Esophagus muscularis mucosa (tissue), 4 donors: ENCODE results near the gene KLLN. TPM values are rescaled to one million over a fixed set of nuclear protein-coding genes. Genes with fewer than 3 reads are reported as not detected.

Experiments
- DNase-seq: peaks from one replicate; pipeline ENCODE4 v3.0.0-alpha.2; 2017; ENCODE audit errors: extremely low spot score
- H3K27ac ChIP-seq, 4 donors: fragments of 200-600 bp; sonication (generic); replicated peaks in 1 of 4; 1 replicate in 3 of 4; 2 replicates in 1 of 4; pipeline ENCODE4 v1.5.1; 2016 to 2019; ENCODE audit warnings: mild to moderate bottlenecking in 1 of 4
- H3K27me3 ChIP-seq, 4 donors: fragments of 200-600 bp; sonication (generic); one replicate each; pipeline versions ENCODE4 v1.5.1 to v1.6.0; 2016 to 2019
- H3K36me3 ChIP-seq, 4 donors: fragments of 200-600 bp; sonication (generic); one replicate each; pipeline ENCODE4 v1.5.1; 2016 to 2019
- H3K4me1 ChIP-seq, 4 donors: fragments of 200-600 bp; sonication (generic); one replicate each; pipeline ENCODE4 v1.5.1; 2016 to 2019
- H3K4me3 ChIP-seq, 4 donors: fragments of 200-600 bp; sonication (generic); 1 replicate in 2 of 4; 2 replicates in 2 of 4; pipeline ENCODE4 v1.5.1; 2016 to 2019; ENCODE audit warnings: mild to moderate bottlenecking in 4 of 4, moderate library complexity in 1 of 4
- H3K9me3 ChIP-seq, 4 donors: fragments of 200-600 bp; sonication (generic); 1 replicate in 3 of 4; 2 replicates in 1 of 4; pipeline ENCODE4 v1.5.1; 2016 to 2019
- CTCF ChIP-seq, 3 experiments: fragments of 200-600 bp in 2 of 3; fragments of 450-650 bp in 1 of 3; sonication (generic) in 2 of 3; IDR thresholded peaks; one replicate each; pipeline ENCODE4 v1.5.1; 2017 to 2019; ENCODE audit warnings: antibody characterized with exemption in 3 of 3, mild to moderate bottlenecking in 2 of 3, moderate library complexity in 1 of 3
- EP300 ChIP-seq: sonication (generic); formaldehyde crosslinking; IDR thresholded peaks from one replicate; pipeline ENCODE4 v1.6.1; 2017; ENCODE audit warnings: antibody characterized with exemption
- POLR2A ChIP-seq: fragments of 450-650 bp; IDR thresholded peaks from one replicate; pipeline ENCODE4 v1.6.1; 2017; ENCODE audit warnings: antibody characterized with exemption, moderate library complexity, mild to moderate bottlenecking, low read depth
- POLR2AphosphoS5 ChIP-seq, 2 donors: sonication (generic); formaldehyde crosslinking; IDR thresholded peaks; one replicate each; pipeline ENCODE4 v1.6.1; 2017; ENCODE audit warnings: antibody characterized with exemption in 2 of 2
- WGBS: methylation state at CpG from one replicate; pipeline ENCODE4 v1.1.5; 2018; 5-methylcytosine and 5-hydroxymethylcytosine counted together
- intact Hi-C: fragments of 100-400 bp; cut with DNase I; formaldehyde crosslinking; loops from one replicate; pipeline ENCODE4 v1.15.1; 2023
- total RNA-seq, 4 donors: library from RNA; depleted of rRNA; stranded (reverse); fragments of >200 nt; gene quantifications; one replicate each; pipeline versions ENCODE4 v1.1.0 to v1.2.1, GENCODE V29; 2016

The KLLN gene
- total RNA-seq, 4 donors from 2014 or later, result 0.17 to 0.52 (median 0.39) TPM; not detected in 1

GRCh38 chr10:87819289-87819585 is 44.1 kb downstream of the KLLN start:
- Histone ChIP-seq H3K4me3 (no peak overlapping the region), H3K27me3 (no peaks in the 10 kb centered on the region), H3K9me3 (no peaks in the 10 kb centered on the region), H3K4me1 (peaks cover 16 to 35% (median 33%) of the 10 kb centered on the region in 4 donors), H3K36me3 (no peaks in the 10 kb centered on the region), H3K27ac (no peak overlapping the region)
- WGBS, result 91% methylated on average over 6 of the region's 6 CpGs
- intact Hi-C loops, result loop anchor here (5.0 kb wide), 1 partner anchor 43 kb away; the partner anchor contains the start of genes KLLN and PTEN
- no peak for DNase-seq
- TF ChIP-seq CTCF (IDR thresholded peaks at IDR 0.05) (no peak), POLR2AphosphoS5 (IDR thresholded peaks at IDR 0.05) (no peak), POLR2A (no peak), EP300 (no peak)

DNA sequence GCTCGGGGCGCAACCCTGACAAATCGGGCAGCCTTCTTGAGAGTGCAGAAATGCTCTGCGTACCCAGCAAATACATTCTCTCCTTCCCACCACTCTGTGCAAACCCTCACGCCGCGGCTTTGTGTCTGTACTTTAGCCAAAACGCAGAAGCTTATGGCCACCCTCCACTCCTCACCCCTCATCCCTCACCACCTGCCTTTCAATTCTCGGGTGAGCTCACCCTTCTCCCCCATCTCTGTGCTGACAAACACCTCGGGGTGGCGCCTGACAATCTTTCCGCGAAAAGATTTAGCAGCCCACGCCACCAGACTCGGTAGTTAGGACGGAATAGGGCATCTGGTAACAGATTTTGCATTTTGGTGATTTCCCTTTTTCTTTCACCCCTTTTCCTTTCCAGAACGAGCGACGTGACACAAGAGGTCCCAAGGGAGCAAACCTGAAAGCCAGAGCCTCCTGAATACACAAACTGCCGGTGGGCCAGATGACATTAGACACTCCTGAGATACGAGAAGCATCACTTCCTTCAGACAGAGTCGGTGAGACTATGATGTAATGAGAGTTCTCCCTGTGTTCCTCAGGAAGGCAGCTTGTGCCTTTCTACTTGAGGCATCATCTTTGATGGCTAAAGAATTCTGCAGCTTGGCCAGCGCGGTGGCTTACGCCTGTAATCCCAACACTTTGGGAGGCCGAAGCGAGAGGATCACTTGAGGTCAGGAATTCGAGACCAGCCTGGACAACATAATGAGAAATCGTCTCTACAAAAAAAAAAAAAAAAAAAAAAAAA is 44.6 kb downstream of the KLLN start:
- no peaks in the 10 kb centered on the region for H3K27me3 ChIP-seq
- no peaks in the 10 kb centered on the region for H3K9me3 ChIP-seq
- peak overlapping the region; percentile 67 to 70 (median 69) for H3K4me3 ChIP-seq
- TF ChIP-seq EP300, result no peak
- TF ChIP-seq CTCF (IDR thresholded peaks at IDR 0.05), result no peak
- TF ChIP-seq POLR2AphosphoS5 (IDR thresholded peaks at IDR 0.05), result no peak
- TF ChIP-seq POLR2A, result no peak
- intact Hi-C loops, result loop anchor here (5.0 kb wide), 1 partner anchor 44 kb away; the partner anchor contains the start of genes KLLN and PTEN
- 17% methylated on average over 28 of the region's 29 CpGs for WGBS
- no peak for DNase-seq
- H3K4me1 ChIP-seq, result peaks cover 16 to 35% (median 33%) of the 10 kb centered on the region in 4 donors
- peak overlapping the region; percentile 78 to 86 (median 80) for H3K27ac ChIP-seq
- H3K36me3 ChIP-seq, result no peaks in the 10 kb centered on the region

DNA sequence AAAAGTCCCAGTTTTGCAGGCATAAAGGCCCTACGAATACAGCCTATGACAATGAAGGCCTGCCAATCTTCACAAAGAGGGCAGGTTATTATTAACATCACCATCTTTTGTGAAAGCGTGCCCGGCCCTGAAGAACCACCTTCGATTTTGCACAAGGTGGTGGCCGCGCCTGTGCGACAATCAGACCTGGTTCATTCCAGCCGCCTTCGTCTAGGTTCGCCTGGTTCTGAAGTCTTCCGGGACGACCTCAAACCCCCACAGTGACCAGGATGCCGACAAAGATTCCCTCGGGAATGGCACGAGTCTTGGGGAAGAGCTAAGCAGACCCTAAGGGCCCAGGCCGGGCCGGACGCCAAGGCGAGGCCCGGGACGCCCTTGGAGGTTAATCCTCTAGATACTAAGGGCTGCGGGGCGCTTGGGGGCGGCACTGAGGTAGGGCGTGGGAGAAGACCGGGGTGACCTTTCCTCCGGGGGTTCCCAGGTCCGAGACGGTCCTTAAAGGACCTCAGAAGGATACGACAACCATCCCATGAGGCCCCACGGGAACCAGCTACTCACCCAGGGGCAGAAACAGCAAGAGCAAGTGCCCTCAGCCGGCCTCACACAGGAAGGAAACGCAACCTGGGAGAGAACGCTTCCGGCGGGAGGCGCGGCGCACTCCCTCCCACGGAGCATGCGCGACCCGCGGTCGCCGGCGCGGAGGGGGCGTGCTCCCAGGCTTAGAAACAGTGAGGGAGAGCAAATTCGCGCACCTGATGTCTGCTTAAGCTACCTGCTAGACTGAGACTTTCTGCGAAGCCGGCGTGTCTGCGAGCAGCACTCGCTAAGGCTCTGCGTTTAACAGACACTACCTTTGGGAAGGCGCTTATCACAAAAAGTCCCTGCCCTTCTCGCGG is 45.5 kb downstream of the KLLN start, which contains the start of gene ATAD1:
TSS of gene ATAD1 (minus strand) at position 618 of the 896 bp plus-strand sequence. CDS start 3,627 bp downstream, outside the sequence.
- Histone ChIP-seq H3K27me3 (no peaks in the 10 kb centered on the region), H3K4me3 (peak within 1 kb of the TSS; percentile 67 to 70 (median 69)), H3K36me3 (no peaks in the 10 kb centered on the region), H3K27ac (peak within 1 kb of the TSS; percentile 78 to 86 (median 80)), H3K9me3 (no peaks in the 10 kb centered on the region), H3K4me1 (peaks cover 16 to 35% (median 33%) of the 10 kb centered on the region in 4 donors)
- peak; percentile 93 for DNase-seq
- 2% methylated on average over 37 of the region's 60 CpGs for WGBS
- intact Hi-C loops, result loop anchor here (5.0 kb wide), 1 partner anchor 44 kb away; the partner anchor contains the start of genes KLLN and PTEN
- no peak for TF ChIP-seq POLR2A
- no peak for TF ChIP-seq EP300
- TF ChIP-seq POLR2AphosphoS5 (IDR thresholded peaks at IDR 0.05), result peak; percentile 73 to 85
- peak; percentile 20 to 26 (median 21) for TF ChIP-seq CTCF (IDR thresholded peaks at IDR 0.05)

- Histone ChIP-seq H3K4me3 (peak overlapping the region; percentile 67 to 70 (median 69)), H3K27ac (peak overlapping the region; percentile 78 to 86 (median 80)), H3K27me3 (no peaks in the 10 kb centered on the region), H3K36me3 (peaks cover 0 to 7% (median 3%) of the 10 kb centered on the region in 4 donors), H3K9me3 (no peaks in the 10 kb centered on the region), H3K4me1 (peaks cover 16 to 35% (median 33%) of the 10 kb centered on the region in 4 donors)
- no peak for TF ChIP-seq POLR2AphosphoS5 (IDR thresholded peaks at IDR 0.05)
- no peak for TF ChIP-seq EP300
- TF ChIP-seq CTCF (IDR thresholded peaks at IDR 0.05), result no peak
- TF ChIP-seq POLR2A, result no peak
- WGBS, result 33% methylated on average over 10 of the region's 10 CpGs
- no peak for DNase-seq
- intact Hi-C loops, result loop anchor here (5.0 kb wide), 1 partner anchor 45 kb away; the partner anchor contains the start of genes KLLN and PTEN
Observed at GRCh38 chr10:87816898-87817608, 46.3 kb downstream of the KLLN start.
